Mucosa of descending colon (tissue), 3 donors: Measurements from ENCODE around the gene COL18A1. TPM values are rescaled to one million over a fixed set of nuclear protein-coding genes. Genes with fewer than 3 reads are reported as not detected.

Source experiments
- ATAC-seq: fragments of 200-7000 bp; cut with Tn5 transposase; one replicate; pipeline ENCODE4 v1.9.1; 2020; ENCODE audit warnings: mild to moderate bottlenecking, moderate library complexity
- DNase-seq, 3 donors: peaks; one replicate each; pipeline ENCODE4 v3.0.0-alpha.2; 2020
- H3K36me3 ChIP-seq: fragments of 200-600 bp; one replicate; pipeline ENCODE4 v1.8.0; 2021; ENCODE audit warnings: low read depth, mild to moderate bottlenecking
- H3K4me1 ChIP-seq: fragments of 200-600 bp; one replicate; pipeline ENCODE4 v1.8.0; 2021; ENCODE audit warnings: low read depth, mild to moderate bottlenecking
- H3K4me3 ChIP-seq: fragments of 200-600 bp; one replicate; pipeline ENCODE4 v1.8.0; 2021; ENCODE audit warnings: mild to moderate bottlenecking
- H3K9me3 ChIP-seq: fragments of 200-600 bp; one replicate; pipeline ENCODE4 v1.8.0; 2021; ENCODE audit warnings: mild to moderate bottlenecking
- intact Hi-C, 2 donors: fragments of 100-400 bp; cut with DNase I in 1 of 2; cut with micrococcal nuclease in 1 of 2; formaldehyde crosslinking; loops; one replicate each; pipeline versions ENCODE4 v1.11.0 to v1.11.1; 2022; cut with DNase I, micrococcal nuclease
- total RNA-seq, 3 donors: library from RNA; stranded (reverse); fragmentation: NEBNext Ultra II Directional in 2 of 3; extraction: Animal tissue kit (Norgen Biotek cat#: 25700) in 2 of 3; gene quantifications; one replicate each; pipeline versions ENCODE4 v1.2.1 to v1.2.4, GENCODE V29; 2021 to 2023
- TF ChIP-seq, protein P1 (sequence below): fragments of 200-600 bp; IDR thresholded peaks from one replicate; pipeline ENCODE4 v1.8.0; 2022; ENCODE audit warnings: antibody characterized with exemption, mild to moderate bottlenecking
- donor health status: DM: no; HTN: no; CAD: no; lungs with moderate emphysema.
- donor health status: DM: no; HTN: no; CAD: no.
- donor health status: DM: no; HTN: yes; CAD: no.

Gene COL18A1
- total RNA-seq, 3 donors from 2014 or later: 4.6 to 46.9 (median 21.3) TPM

- DNase-seq (peak in 1 of 3 donors; percentile 27), ATAC-seq (no peak)
- no peak overlapping the region for H3K4me3 ChIP-seq
- TF ChIP-seq, protein P1, sequence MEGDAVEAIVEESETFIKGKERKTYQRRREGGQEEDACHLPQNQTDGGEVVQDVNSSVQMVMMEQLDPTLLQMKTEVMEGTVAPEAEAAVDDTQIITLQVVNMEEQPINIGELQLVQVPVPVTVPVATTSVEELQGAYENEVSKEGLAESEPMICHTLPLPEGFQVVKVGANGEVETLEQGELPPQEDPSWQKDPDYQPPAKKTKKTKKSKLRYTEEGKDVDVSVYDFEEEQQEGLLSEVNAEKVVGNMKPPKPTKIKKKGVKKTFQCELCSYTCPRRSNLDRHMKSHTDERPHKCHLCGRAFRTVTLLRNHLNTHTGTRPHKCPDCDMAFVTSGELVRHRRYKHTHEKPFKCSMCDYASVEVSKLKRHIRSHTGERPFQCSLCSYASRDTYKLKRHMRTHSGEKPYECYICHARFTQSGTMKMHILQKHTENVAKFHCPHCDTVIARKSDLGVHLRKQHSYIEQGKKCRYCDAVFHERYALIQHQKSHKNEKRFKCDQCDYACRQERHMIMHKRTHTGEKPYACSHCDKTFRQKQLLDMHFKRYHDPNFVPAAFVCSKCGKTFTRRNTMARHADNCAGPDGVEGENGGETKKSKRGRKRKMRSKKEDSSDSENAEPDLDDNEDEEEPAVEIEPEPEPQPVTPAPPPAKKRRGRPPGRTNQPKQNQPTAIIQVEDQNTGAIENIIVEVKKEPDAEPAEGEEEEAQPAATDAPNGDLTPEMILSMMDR: no peak
- intact Hi-C loops: no loop called here
- no peaks in the 10 kb centered on the region for H3K36me3 ChIP-seq
- H3K4me1 ChIP-seq: no peaks in the 10 kb centered on the region
- H3K9me3 ChIP-seq: no peaks in the 10 kb centered on the region
Observed at GRCh38 chr21:45358261-45358670, 46.7 kb upstream of the COL18A1 start.

GRCh38 chr21:45358711-45359310 lies 46.2 kb upstream of the COL18A1 start:
- Histone ChIP-seq H3K4me3 (no peak overlapping the region), H3K9me3 (no peaks in the 10 kb centered on the region), H3K4me1 (no peaks in the 10 kb centered on the region), H3K36me3 (no peaks in the 10 kb centered on the region)
- intact Hi-C loops: no loop called here
- ATAC-seq (no peak), DNase-seq (peak in 1 of 3 donors; percentile 31)
- TF ChIP-seq, protein P1: no peak

DNA sequence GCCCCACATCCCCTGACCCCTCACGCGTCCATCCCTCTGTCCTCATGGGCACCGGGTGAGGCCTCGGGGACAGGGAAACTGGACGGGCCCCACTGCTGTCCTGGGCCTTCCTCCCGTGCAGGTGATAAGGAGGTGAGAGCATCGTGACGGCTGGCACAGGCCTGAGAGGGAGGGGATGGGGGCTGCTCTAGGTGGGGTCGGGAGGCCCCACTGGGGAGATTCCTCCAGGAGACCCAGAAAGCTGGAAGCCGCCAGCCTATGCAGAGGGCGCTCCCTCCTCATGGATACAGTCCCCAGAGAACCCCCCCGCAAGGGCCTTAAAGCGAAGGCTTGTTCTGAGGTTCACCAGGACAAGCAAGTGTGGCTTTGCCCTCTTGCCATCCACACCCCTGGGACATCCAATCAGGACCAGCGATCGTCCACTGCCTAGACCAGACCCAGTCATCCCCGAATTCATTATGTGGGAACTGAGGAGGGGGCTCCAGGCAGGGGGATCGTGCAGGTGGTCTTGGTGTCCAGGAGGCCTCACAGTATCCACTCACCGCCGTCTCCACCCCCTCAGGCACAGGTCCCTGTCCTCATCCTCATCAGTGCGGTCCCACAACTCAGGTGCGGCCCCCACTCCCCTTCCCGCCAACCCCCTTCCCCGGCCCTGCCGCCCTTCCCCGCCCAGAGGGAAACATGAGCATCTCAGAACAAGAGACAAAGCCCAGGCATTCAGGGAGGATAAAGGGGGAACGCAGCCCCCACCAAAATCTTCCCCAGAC lies 45.3 kb upstream of the COL18A1 start:
- DNase-seq (peak in 1 of 3 donors; percentile 44), ATAC-seq (no peak)
- Histone ChIP-seq H3K36me3 (no peaks in the 10 kb centered on the region), H3K4me1 (no peaks in the 10 kb centered on the region), H3K4me3 (no peak overlapping the region), H3K9me3 (no peaks in the 10 kb centered on the region)
- TF ChIP-seq, protein P1: no peak
- intact Hi-C loops: no loop called here

- intact Hi-C loops: no loop called here
- Histone ChIP-seq H3K4me3 (no peak overlapping the region), H3K9me3 (no peaks in the 10 kb centered on the region), H3K4me1 (no peaks in the 10 kb centered on the region), H3K36me3 (no peaks in the 10 kb centered on the region)
- ATAC-seq (no peak), DNase-seq (peak in 1 of 3 donors; percentile 27)
- TF ChIP-seq, protein P1: no peak
Observed at GRCh38 chr21:45361033-45361997, 43.6 kb upstream of the COL18A1 start.

DNA sequence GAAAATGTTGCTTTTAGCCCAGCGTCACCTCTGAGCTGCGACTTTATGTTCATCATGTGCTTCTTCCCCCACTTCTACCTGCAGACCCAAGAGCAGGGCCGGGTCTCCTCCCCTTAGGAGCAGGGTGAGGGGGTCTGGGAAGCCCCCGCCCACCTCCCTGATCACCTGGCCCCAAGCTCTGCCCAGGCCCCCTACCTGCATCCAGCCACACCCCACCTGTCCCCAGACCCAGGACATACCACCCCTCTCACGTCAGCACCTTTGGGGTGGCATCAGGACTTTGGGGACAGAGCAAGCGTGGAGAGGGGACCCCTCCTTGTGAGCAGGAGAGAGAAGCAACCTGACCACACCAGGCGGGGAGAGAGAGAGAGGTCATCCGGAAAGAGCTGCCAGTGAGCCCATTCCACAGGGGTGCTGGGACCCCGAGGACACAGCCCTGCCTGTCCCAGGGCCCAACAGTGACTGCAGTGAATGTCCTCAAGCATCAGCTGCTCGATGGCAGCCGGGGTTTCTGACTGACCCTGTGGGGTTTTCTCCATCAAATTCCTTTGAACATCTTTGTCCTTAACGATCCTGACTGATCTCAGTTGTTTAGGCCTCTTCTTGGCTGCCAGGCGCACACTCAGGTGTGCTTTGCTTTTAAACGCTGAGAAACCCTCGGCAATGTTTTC lies 42.8 kb upstream of the COL18A1 start:
- H3K36me3 ChIP-seq: no peaks in the 10 kb centered on the region
- no peak overlapping the region for H3K4me3 ChIP-seq
- intact Hi-C loops: no loop called here
- no peaks in the 10 kb centered on the region for H3K4me1 ChIP-seq
- no peaks in the 10 kb centered on the region for H3K9me3 ChIP-seq
- no peak for ATAC-seq
- TF ChIP-seq, protein P1: no peak
- peak in 1 of 3 donors; percentile 19 for DNase-seq
